NAMALWA (cell line): ENCODE results near the gene LRIG1.
"Not testable (repeated sequence)": the region's sequence is repeated elsewhere in the genome, so short reads cannot be mapped to it uniquely, and the experiment has no call there.

Source experiments
- DNase-seq: peaks from one replicate; pipeline ENCODE4 v3.0.0-alpha.2; 2015; ENCODE audit warnings: low spot score

LRIG1 gene

DNA sequence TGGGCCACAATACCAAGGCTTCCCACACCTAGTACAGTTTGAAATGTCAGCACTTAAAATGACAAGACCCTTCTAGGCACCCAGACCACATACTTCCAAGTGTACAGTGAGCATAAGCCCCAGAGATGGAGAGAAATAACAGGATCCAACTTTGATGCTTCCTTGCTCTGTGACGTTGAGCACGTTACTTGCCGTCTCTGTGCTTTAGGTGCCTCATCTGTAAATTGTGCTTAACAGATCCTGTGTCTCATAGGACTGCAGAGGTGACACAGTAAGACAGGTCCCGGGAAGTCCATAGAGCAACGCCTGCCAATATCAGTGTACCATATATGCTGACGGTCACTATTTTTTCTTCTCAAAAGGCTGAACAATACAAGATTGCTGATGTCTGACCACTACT, 59.1 kb downstream of the LRIG1 start:
- DNase-seq, result no peak

DNA sequence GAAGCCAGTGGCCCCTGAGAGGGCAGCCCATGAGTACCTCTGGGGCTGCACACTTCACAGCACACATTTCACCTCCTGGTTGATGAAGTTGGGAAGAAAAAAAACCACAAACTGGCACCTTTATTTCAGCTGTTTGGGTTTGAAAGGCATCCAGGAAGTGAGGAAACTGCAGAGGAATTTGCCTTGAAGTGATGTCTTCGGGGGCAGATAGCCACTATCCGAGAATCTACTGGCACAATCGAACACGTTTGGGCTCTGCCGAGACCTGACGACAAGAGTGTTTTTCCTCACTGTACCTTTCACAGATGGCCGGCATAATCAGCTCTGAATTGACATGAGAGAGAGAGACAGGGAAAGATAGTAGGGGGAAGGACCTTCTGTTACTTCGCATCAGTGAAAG, 59.7 kb downstream of the LRIG1 start:
- no peak for DNase-seq

DNA sequence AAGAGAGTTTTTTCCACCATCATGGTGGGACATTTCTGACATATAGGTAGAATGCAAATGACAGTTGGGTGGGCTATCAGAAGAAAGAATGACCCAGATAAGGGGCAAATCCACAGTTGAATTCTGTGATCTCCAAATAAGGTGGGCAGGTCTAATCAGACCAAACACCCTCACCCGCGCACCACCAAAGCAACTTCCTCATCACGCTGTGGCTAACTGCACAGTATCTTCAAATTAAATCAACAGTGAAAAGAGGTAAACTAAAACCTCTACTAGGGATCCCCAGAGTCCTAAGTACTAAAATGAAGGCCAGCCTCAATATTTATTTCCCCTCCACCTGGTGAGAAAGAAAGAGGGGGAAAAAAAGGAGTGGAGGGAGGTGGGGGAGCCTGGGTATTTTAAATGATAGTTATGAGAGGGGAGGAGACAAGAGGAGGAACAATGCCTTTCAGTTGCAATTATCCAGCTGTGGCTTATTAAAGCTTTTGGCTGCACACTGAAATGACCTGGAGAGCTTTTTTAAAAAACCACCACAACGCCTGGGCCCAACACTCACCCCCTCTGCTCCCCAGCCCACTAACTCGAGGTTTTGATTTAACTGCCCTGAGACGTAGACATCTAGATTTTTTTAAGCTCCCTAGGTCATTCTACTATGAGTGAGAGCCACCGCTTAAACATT, 61.0 kb downstream of the LRIG1 start:
- DNase-seq, result no peak

DNA sequence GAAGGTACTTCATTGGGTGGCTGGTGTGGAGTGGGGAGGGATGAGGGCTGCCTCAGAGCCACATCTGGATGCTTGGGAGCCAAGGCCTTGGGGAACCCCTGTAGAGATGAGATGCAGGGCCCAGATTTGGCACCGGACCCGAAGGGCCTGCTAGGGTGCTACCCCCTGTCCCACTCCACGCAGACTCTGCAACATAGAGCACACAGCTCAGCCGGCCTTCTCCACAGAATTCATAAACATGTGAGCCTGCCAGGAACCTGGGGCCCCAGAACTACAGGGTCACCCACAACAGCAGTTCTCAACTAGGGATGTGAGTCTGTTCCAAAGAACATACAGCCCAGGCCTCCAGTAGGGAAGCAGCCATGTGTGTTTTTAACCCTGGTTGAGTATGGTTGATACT, 62.8 kb downstream of the LRIG1 start:
- no peak for DNase-seq

DNA sequence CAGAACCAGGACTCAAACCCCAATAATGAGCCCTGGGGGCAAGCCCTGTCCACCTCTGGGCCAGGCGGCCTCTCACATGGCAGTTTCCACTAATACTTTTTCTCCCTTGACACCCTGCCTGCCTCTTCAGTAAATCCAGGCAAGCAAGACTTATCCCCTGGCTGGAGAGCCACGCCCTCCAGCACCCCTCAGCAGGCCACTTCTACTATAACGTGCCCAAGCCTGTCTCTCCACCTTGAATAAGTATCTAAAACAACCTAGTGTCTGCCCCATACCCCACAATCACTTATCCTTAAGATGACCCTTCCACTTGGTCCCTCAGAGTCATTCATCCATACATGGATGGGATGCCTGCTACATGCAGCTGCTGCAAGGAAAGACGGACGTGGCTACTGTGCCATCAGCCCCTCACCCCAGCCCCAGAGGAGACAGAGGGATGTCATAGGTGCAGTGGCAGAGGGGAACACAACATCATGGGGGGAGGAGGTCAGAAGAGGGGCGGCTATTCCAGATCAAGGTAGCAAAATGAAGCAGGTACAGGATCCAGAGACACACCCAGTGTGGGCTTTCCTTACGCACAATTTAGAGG, 63.4 kb downstream of the LRIG1 start:
- DNase-seq, result no peak

DNA sequence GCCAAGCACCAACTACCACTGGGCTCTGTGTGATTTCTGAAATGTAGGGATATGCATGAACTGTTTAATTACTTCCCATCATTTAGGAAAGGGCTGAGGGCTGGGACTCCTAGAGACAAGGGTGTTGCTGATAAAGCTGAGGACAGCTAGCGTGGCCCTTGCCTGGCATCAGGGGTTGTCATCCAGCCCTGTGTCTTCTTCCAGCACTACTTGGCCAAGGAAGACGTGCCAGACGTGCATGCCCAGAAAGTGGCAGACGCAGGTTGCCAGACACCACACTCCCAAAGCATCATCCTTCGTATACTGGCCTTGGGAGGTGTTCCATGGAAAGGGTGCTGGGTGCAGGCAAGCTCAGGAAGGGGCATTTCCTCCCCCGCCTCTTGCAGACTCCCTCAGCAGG, 64.8 kb downstream of the LRIG1 start:
- DNase-seq, result no peak

DNA sequence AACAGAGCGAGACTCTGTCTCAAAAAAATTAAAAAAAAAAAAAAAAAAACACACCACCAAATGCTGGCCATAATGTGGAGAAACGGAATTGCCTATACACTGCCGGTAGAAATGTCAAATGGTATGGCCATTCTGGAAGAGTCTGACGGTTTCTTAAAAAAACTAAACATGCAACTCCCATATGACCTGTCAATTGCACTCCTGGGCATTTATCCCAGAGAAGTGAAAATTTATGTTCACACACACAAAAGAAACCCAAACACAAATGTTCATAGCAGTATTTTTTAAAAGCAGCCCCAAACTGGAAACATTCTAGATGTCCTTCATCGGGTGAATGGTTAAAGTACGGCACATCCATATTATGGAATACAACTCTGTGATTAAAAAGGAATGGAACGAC, 66.1 kb downstream of the LRIG1 start:
- DNase-seq, result no peak

DNA sequence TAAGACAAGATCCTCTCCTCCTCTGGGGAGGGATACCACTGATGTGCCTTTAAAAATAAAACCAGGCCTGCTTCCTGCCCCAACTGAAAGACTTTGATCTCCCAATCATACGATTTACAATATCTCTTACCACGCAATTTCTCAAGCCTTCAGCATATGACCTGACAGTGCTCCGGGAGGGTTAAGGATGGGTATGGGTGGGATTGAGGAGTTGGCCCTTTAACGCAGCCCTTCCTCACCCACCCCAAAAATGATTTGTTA, 67.4 kb downstream of the LRIG1 start:
- no peak for DNase-seq

DNA sequence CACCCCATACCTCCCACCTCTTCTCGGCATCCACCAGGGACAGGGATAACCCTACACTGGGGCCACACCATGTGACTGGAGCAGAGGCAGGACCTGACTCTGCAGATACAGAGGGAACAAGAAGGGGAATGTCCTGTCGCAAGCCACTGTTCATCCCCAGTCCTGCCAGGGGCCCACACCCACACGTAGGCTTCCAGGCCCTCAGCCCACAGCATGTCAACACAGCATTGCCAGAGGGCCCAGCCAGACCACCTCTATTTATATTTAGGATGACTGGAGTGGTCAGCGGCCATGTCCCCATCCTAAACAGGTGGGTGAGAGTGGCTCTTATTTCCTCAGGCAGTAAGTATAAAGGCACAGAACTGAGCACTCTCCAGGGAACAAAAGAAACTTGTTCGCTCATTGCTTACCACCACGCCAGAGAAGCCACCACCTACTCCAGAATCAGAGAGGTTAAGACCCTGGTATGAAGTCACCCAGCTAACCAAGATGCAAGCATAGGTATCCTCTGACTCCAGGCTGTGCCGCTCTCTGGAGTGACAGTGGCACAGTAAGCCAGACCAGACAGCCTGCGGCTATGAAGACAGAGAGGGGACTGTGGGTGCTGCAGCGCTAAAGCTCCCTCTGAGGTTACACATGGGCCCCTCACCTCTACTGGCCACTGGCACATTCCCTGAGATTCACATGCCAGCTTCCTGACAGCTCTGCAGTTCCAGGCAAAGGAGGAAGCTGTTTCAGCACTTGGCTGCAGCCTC, 67.9 kb downstream of the LRIG1 start:
- no peak for DNase-seq

DNA sequence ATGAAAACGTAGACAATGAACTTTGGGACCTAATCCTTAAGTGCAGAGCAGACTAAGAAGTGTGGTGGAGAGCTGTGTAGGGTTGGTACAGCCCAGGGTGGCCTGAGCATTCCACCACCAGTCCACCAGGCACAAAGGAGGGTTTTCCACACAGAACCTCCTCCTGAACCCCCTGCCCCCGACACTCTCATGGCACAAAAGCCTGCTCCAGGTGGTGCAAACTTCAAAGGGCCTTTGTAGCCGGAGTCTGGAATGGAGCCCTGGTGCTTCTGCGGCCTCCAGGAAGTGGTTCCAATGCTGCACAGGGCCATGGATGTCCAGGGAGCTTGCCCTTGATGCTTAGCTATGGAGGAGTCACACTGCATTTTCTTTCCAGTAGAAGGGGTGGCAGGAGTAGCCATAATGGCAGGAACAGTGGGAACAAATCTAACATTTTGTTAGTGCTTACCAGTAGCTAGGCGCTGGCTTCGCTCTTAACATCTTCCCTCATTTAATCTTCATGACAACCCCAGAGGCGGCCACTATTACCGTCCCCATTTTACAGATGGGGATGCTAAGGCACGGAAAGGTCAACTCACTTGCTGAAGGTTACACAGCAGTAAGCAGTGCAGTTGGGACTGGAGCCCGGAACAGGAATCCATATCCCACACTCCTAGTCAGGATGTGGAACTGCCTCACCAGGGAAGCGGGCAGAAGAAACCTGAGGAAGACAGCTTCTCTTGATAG, 68.6 kb downstream of the LRIG1 start:
- no peak for DNase-seq

DNA sequence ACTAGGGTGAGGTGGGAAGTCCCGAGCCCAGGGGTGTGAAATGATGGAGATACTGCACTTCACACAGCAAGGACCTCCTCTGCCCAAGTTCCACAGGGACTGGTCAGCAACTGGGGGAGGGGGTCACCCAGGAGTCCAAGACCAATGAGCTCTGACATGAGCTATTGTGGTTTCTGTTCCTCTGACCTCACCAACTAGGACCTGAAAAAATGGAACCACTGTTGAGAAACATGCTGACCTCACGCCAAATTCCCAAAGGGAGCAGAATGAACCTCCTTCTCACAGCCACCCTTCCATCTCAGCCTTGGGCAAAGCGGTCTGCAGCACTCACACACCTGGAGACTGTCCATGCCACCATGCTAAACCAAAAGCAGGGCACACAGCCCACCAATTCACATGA, 69.3 kb downstream of the LRIG1 start:
- DNase-seq, result no peak

DNA sequence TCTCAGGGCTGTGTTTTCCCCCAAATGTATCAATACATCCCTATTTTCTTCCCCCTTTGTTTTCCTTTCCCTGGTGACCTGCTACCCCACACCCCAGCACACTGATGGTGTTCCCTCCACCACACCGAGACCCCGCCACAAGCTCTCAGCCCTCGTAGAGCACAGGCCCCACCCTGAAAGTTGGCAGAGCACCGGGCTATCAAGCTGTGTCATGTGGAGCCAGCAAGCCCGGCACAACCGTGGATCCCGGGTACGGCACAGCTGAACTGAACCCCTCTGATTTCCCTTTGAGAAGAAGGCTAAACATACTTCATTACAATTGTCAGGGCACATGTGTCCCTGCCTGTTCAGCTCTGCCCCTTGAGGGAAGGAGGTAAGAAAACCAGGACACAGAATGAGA, 69.9 kb downstream of the LRIG1 start:
- no peak for DNase-seq

DNA sequence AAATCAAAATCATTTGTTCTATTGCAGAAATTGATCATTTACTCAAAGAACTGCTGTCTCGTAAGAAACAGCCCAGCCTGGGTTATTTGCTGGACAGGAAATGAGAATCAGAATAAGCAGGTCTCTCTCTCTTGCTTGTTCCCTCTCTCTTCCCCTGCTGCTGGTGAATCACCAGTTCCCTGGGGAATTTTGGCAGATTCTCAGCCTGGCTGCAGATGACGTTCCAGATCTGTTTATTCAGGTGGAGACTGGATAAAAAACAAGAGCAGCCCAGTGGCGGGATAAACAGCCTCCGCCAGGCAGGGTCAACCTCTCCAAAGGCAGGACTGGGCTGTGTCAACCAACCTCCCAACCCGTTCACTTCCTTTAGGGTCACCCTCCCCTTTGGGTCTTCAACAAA, 72.1 kb downstream of the LRIG1 start:
- no peak for DNase-seq

DNA sequence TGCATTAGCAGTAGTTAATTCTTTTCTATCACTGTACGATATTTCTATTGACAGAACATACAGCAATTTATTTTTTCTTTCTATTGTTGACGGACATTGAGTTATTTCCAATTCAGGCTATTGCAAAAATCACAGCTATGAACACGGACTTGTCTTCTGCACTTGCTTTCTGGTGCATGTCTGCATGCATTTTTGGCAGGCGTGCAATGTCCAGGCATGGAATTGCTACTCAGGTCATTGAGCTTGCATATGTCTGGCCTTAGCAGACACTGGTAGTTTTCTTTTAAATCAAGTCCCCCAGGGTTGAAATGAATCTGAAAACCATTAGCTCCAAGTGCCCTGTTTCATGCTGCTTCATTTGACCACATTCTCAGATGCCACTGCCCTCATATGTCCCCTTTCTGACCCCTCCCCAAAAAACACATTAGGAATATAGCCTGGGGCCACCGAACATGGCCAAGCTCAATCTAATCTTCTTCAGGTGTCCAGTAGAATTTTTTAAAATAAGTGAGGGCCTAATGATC, 72.8 kb downstream of the LRIG1 start:
- no peak for DNase-seq

DNA sequence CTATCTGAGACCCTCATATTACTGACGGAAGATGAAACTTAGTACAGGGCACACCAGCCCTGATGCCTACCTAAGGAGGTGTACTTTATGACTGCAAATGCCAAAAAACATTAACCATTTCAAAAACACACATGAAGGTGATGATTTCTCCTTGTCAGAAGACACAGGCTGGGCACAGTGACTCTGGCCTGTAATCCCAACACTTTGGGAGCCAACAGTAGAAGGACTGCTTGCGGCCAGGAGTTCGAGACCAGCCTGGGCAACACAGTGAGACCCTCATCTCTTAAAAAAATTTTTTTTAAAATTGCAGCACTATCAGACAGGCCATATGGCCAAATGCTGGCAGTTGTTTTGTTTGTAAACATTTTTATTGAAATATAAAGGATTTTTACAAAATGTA, 73.5 kb downstream of the LRIG1 start:
- no peak for DNase-seq

DNA sequence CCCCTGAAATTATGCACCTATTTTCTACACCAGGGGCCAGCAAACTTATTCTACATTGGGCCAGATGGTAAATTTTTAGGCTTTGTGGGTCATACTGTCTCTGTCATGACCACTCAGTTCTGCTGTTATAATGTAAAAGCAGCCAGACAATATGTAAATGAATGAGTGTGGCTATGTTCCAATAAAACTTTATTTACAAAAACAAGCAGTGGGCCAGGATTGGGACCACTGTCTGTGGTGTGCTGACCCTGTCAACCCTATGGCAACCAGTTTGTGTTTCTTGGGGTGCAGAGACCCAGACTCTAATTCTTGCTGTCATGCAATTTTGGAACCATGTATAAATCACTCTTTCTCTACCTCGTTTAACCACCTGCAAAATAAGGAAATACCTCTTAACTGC, 74.7 kb downstream of the LRIG1 start:
- DNase-seq, result no peak

DNA sequence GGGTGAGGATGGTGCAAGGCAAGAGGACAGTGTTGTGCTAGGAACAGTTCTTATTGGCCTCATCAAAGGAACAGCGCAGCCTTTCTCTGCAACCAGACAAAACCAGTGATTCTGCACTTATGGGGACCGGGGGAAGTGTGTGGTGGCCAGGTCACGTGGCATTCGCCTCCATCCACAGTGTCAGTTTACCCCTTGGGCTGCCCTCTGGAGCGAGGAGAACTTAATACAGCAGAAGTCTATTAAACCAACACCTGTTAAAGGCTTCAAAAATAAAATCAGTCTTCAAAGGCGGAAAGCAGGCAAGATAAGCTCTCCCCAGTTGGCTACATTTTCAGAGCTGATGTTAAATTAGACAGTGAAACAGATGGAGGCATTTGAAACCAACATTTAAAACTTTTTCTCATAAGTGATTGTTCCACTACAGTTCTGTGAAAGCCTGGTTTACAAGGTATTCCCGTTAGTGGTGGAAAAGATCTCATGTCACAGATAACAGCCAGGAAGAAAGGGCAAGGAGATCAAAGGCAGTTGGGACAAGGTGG, 75.2 kb downstream of the LRIG1 start:
- DNase-seq, result no peak

DNA sequence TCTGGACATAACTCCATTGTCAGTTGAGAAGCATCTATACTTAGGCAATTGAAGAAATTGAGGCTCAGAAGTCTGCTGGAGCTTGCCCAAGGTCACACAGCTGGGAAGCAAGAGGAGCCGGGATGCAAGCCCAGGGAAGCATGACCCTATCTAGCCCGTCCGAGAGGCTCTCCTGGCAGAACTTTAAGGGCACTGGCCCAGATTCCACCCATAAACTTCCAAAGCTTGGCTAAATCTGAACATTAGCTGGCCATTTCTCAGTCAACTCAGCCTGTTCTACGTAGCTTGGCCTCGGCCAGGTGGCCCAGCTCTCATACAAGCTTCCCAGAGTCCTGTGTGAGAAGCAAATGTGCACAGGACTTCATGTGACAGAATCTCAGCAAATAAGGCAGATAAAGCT, 75.8 kb downstream of the LRIG1 start:
- DNase-seq, result no peak

DNA sequence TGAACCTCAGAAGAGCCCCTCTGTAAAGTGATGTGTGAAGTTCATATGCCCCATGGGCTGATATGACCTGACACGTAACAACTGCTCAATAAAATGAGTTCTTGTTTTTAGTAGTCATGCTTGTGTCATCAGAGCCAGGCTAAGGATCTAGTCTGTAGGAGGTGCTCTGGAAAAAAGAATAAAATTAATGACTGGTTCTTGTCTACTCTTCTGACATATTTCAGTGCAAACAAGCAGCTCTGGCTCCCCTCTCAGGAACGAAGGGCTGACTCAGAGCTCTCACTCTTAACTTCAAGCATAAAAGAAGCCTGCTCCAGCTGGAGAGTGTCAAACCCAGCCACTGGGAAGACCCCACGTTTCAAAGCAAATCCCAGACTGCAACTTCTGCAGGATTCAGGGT, 77.0 kb downstream of the LRIG1 start:
- DNase-seq, result no peak

DNA sequence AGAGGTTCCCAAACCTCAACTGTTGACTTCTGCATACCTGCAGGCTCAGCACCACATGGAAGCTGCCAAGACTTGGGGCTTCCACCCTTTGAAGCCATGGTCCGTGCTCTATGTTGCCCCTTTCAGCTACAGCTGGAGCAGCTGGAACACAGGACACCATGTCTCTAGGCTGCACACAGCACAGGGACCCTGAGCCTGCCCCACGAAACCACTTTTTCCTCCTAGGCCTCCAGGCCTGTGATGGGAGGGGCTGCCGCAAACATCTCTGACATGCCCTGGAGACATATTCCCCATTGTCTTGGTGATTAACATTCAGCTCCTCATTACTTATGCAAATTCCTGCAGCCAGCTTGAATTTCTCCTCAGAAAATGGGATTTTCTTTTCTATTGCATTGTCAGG, 78.9 kb downstream of the LRIG1 start:
- not testable (repeated sequence) for DNase-seq

DNA sequence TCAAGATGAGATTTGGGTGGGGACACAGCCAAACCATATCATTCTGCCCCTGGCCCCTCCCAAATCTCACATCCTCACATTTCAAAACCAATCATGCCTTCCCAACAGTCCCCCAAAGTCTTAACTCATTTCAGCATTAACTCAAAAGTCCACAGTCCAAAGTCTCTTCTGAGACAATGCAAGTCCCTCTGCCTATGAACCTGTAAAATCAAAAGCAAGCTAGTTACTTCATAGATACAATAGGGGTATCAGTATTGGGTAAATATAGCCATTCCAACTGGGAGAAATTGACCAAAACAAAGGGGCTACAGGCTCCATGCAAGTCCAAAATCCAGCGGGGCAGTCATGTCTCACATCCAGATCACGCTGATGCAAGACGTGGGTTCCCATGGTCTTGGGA, 79.7 kb downstream of the LRIG1 start:
- DNase-seq, result not testable (repeated sequence)

DNA sequence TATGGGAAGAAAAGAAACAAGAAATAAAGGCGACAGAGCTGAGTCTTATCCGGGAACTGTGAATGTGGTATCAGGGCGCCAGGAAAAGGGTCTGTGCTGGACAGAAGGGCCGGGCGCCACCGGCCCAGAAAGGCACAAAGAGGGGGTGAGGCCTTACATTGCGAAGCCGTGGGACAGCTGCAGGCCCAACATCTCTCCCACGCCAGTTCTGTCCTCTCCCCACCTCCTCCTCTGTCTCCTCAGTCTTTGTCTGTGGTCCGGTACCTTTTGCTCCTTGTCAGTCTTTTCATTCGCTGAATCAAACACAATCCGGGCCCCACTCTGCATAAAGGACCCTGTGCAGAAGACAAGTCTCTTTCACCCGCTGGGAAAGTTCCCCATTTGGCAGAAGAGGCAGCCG, 81.8 kb downstream of the LRIG1 start:
- no peak for DNase-seq

DNA sequence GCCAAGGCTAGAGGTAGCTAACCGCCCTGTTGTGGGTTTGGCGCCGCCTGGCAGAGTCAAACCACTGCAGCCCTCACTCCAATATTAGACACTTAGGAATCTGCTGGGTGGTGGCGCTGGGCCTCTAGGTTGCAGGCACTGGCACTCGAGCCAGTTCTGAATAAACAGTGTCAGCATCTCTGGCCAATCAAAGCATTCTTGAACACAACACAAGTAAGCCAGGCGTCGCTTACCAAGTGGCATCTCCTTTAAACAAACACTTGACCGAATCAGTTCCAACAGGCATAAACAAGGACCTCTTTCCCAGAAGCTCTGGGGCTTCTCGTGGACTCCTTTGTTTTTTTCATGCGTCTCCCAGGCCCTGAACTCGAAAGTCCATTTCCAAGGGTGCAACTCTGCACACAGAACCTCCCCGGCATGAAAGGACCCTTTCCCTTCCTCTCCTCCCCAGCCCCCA, 82.3 kb downstream of the LRIG1 start:
- DNase-seq, result no peak
